ENCODE measurements around the gene ATE1.

Gene ATE1

GRCh38 chr10:121873236-121873635 is 54.6 kb downstream of the ATE1 start:
- no peak for DNase-seq (ENCODE audit: low read depth in 2 of 2)

- no peak for DNase-seq (ENCODE audit: low read depth in 2 of 2)
These were observed 57.4 kb downstream of the ATE1 start for GRCh38 chr10:121870413-121870812.

GRCh38 chr10:121865554-121865953 is 62.3 kb downstream of the ATE1 start:
- DNase-seq (ENCODE audit: low read depth in 2 of 2), result no peak

GRCh38 chr10:121864653-121865052 is 63.2 kb downstream of the ATE1 start:
- DNase-seq (ENCODE audit: low read depth in 2 of 2), result no peak

- DNase-seq (ENCODE audit: low read depth in 2 of 2), result no peak
These were observed 63.7 kb downstream of the ATE1 start for GRCh38 chr10:121864168-121864567.

- DNase-seq (ENCODE audit: low read depth in 2 of 2), result no peak
These were observed 65.2 kb downstream of the ATE1 start for GRCh38 chr10:121862649-121863048.

GRCh38 chr10:121862042-121862441 is 65.8 kb downstream of the ATE1 start:
- DNase-seq (ENCODE audit: low read depth in 2 of 2), result no peak

- DNase-seq (ENCODE audit: low read depth in 2 of 2), result no peak
These were observed 67.0 kb downstream of the ATE1 start for GRCh38 chr10:121860810-121861209.

- no peak for DNase-seq (ENCODE audit: low read depth in 2 of 2)
These were observed 72.9 kb downstream of the ATE1 start for GRCh38 chr10:121854809-121855445.

GRCh38 chr10:121853950-121854349 is 73.9 kb downstream of the ATE1 start:
- DNase-seq (ENCODE audit: low read depth in 2 of 2), result no peak

- DNase-seq (ENCODE audit: low read depth in 2 of 2), result no peak
These were observed 76.0 kb downstream of the ATE1 start for GRCh38 chr10:121851786-121852185.

GRCh38 chr10:121848082-121848481 is 79.7 kb downstream of the ATE1 start:
- DNase-seq (ENCODE audit: low read depth in 2 of 2), result no peak

GRCh38 chr10:121846555-121846954 is 81.3 kb downstream of the ATE1 start:
- DNase-seq (ENCODE audit: low read depth in 2 of 2), result no peak

- DNase-seq (ENCODE audit: low read depth in 2 of 2), result no peak
These were observed 82.6 kb downstream of the ATE1 start for GRCh38 chr10:121845044-121845784.

GRCh38 chr10:121844537-121844936 is 83.3 kb downstream of the ATE1 start:
- no peak for DNase-seq (ENCODE audit: low read depth in 2 of 2)

GRCh38 chr10:121843379-121843778 is 84.5 kb downstream of the ATE1 start:
- DNase-seq (ENCODE audit: low read depth in 2 of 2), result no peak

- no peak for DNase-seq (ENCODE audit: low read depth in 2 of 2)
These were observed 86.0 kb downstream of the ATE1 start for GRCh38 chr10:121841862-121842261.

- no peak for DNase-seq (ENCODE audit: low read depth in 2 of 2)
These were observed 88.9 kb downstream of the ATE1 start for GRCh38 chr10:121838931-121839330.

- DNase-seq (ENCODE audit: low read depth in 2 of 2), result no peak
These were observed 89.7 kb downstream of the ATE1 start for GRCh38 chr10:121838149-121838548.

GRCh38 chr10:121836171-121836570 is 91.7 kb downstream of the ATE1 start:
- DNase-seq (ENCODE audit: low read depth in 2 of 2), result no peak

GRCh38 chr10:121835376-121835775 is 92.5 kb downstream of the ATE1 start:
- no peak for DNase-seq (ENCODE audit: low read depth in 2 of 2)

- no peak for DNase-seq (ENCODE audit: low read depth in 2 of 2)
These were observed 93.1 kb downstream of the ATE1 start for GRCh38 chr10:121834757-121835156.

GRCh38 chr10:121833387-121833786 is 94.4 kb downstream of the ATE1 start:
- no peak for DNase-seq (ENCODE audit: low read depth in 2 of 2)

GRCh38 chr10:121832647-121833046 is 95.2 kb downstream of the ATE1 start:
- DNase-seq (ENCODE audit: low read depth in 2 of 2), result no peak

Measured in stimulated activated CD4-positive, alpha-beta T cell treated with anti-CD3 and anti-CD28 coated beads, Interleukin-1b, Interleukin-23, amount 100 ng/mL, for 4 hours (primary cell).